ENCODE results near the gene PPP1R9A. TPM values are rescaled to one million over a fixed set of nuclear protein-coding genes. Genes with fewer than 3 reads are reported as not detected.

PPP1R9A gene
- total RNA-seq, 2 donors from 2014 or later, result 15.1 to 29.4 TPM

- H3K27ac ChIP-seq, result no peak overlapping the region
- H3K27me3 ChIP-seq (replicated peaks; ENCODE audit: insufficient read depth), result no peaks in the 10 kb centered on the region
- DNase-seq (ENCODE audit: low spot score), result no peak
- no peak overlapping the region for H3K4me3 ChIP-seq
- no peaks in the 10 kb centered on the region for H3K4me1 ChIP-seq (replicated peaks)
- H3K9me3 ChIP-seq, result no peaks in the 10 kb centered on the region
- no peaks in the 10 kb centered on the region for H3K36me3 ChIP-seq
- TF ChIP-seq POLR2A (IDR thresholded peaks at IDR 0.05) (no peak), POLR2AphosphoS5 (IDR thresholded peaks at IDR 0.05) (no peak)
- TF ChIP-seq, protein P1, sequence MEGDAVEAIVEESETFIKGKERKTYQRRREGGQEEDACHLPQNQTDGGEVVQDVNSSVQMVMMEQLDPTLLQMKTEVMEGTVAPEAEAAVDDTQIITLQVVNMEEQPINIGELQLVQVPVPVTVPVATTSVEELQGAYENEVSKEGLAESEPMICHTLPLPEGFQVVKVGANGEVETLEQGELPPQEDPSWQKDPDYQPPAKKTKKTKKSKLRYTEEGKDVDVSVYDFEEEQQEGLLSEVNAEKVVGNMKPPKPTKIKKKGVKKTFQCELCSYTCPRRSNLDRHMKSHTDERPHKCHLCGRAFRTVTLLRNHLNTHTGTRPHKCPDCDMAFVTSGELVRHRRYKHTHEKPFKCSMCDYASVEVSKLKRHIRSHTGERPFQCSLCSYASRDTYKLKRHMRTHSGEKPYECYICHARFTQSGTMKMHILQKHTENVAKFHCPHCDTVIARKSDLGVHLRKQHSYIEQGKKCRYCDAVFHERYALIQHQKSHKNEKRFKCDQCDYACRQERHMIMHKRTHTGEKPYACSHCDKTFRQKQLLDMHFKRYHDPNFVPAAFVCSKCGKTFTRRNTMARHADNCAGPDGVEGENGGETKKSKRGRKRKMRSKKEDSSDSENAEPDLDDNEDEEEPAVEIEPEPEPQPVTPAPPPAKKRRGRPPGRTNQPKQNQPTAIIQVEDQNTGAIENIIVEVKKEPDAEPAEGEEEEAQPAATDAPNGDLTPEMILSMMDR (IDR thresholded peaks at IDR 0.05), result no peak
- intact Hi-C loops (cut with DNase I), result no loop called here
Measured at GRCh38 chr7:95095966-95096540, 188.7 kb downstream of the PPP1R9A start.

- DNase-seq (ENCODE audit: low spot score), result no peak
- no peak for TF ChIP-seq POLR2A (IDR thresholded peaks at IDR 0.05)
- TF ChIP-seq, protein P1 (IDR thresholded peaks at IDR 0.05), result no peak
- TF ChIP-seq POLR2AphosphoS5 (IDR thresholded peaks at IDR 0.05), result no peak
- no peak overlapping the region for H3K27ac ChIP-seq
- intact Hi-C loops (cut with DNase I), result no loop called here
- H3K4me1 ChIP-seq (replicated peaks), result no peaks in the 10 kb centered on the region
- H3K9me3 ChIP-seq, result no peaks in the 10 kb centered on the region
- WGBS, result 91% methylated on average over 3 of the region's 3 CpGs
- no peaks in the 10 kb centered on the region for H3K27me3 ChIP-seq (replicated peaks; ENCODE audit: insufficient read depth)
- H3K36me3 ChIP-seq, result no peaks in the 10 kb centered on the region
- no peak overlapping the region for H3K4me3 ChIP-seq
Measured at GRCh38 chr7:95097291-95097690, 189.9 kb downstream of the PPP1R9A start.

GRCh38 chr7:95097851-95098250 is 190.5 kb downstream of the PPP1R9A start:
- DNase-seq (ENCODE audit: low spot score), result no peak

GRCh38 chr7:95099106-95099505 is 191.7 kb downstream of the PPP1R9A start:
- Histone ChIP-seq H3K4me1 (replicated peaks) (no peaks in the 10 kb centered on the region), H3K27me3 (replicated peaks; ENCODE audit: insufficient read depth) (no peaks in the 10 kb centered on the region), H3K36me3 (no peaks in the 10 kb centered on the region), H3K9me3 (no peaks in the 10 kb centered on the region), H3K4me3 (no peak overlapping the region), H3K27ac (no peak overlapping the region)
- WGBS, result 32% methylated on average over 1 of the region's 1 CpG
- intact Hi-C loops (cut with DNase I), result no loop called here
- TF ChIP-seq POLR2AphosphoS5 (IDR thresholded peaks at IDR 0.05) (no peak), POLR2A (IDR thresholded peaks at IDR 0.05) (no peak)
- TF ChIP-seq, protein P1 (IDR thresholded peaks at IDR 0.05), result no peak
- no peak for DNase-seq (ENCODE audit: low spot score)

More at GRCh38 chr7:95097851-95098250, 190.5 kb downstream of the PPP1R9A start:
- Histone ChIP-seq H3K27ac (no peak overlapping the region), H3K4me3 (no peak overlapping the region), H3K27me3 (replicated peaks; ENCODE audit: insufficient read depth) (no peaks in the 10 kb centered on the region), H3K4me1 (replicated peaks) (no peaks in the 10 kb centered on the region), H3K9me3 (no peaks in the 10 kb centered on the region), H3K36me3 (no peaks in the 10 kb centered on the region)
- TF ChIP-seq, protein P1 (IDR thresholded peaks at IDR 0.05), result no peak
- WGBS, result 82% methylated on average over 2 of the region's 2 CpGs
- intact Hi-C loops (cut with DNase I), result no loop called here

DNA sequence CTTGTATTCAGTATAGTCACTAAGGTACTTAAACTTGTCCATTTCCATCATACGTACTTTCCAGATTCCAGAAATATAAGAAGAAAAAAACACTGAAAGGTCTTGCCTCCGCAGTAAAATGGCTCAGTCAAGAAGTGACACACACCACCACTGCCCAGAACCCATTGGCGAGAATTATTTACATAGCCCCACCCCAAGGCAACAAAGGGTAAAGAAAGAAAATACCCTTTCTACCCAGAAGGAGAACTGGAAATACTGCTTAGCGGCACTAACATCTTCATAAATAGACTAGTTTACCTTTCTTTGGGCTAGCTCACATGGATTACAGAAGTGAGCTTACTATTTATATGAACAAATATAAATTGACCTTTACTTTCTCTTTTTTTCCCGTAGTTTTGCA is 194.0 kb downstream of the PPP1R9A start:
- no peaks in the 10 kb centered on the region for H3K4me1 ChIP-seq (replicated peaks)
- WGBS, result 79% methylated on average over 5 of the region's 5 CpGs
- H3K27me3 ChIP-seq (replicated peaks; ENCODE audit: insufficient read depth), result no peaks in the 10 kb centered on the region
- intact Hi-C loops (cut with DNase I), result no loop called here
- no peaks in the 10 kb centered on the region for H3K36me3 ChIP-seq
- no peak for DNase-seq (ENCODE audit: low spot score)
- TF ChIP-seq POLR2A (IDR thresholded peaks at IDR 0.05) (no peak), POLR2AphosphoS5 (IDR thresholded peaks at IDR 0.05) (no peak)
- TF ChIP-seq, protein P1 (IDR thresholded peaks at IDR 0.05), result no peak
- H3K9me3 ChIP-seq, result no peaks in the 10 kb centered on the region
- no peak overlapping the region for H3K4me3 ChIP-seq
- H3K27ac ChIP-seq, result no peak overlapping the region

All from prostate gland (tissue), 2 donors.